Adipocyte (in vitro differentiated cells): ENCODE results near the gene BCL7A.
"Not testable (repeated sequence)": the region's sequence is repeated elsewhere in the genome, so short reads cannot be mapped to it uniquely, and the experiment has no call there.

Experiments used
- DNase-seq: peaks from one replicate; pipeline ENCODE4 v3.0.0-alpha.2; 2015; ENCODE audit warnings: low read depth
- H3K27me3 ChIP-seq: replicated peaks from 2 replicates; pipeline ENCODE4 v1.7.0; 2013; ENCODE audit warnings: mild to moderate bottlenecking, low read length, moderate library complexity; ENCODE audit not compliant: control insufficient read depth, insufficient read depth
- H3K36me3 ChIP-seq: 2 replicates; pipeline ENCODE4 v1.7.0; 2013; ENCODE audit warnings: low read length, mild to moderate bottlenecking, moderate library complexity; ENCODE audit not compliant: control insufficient read depth, insufficient read depth, severe bottlenecking
- H3K4me1 ChIP-seq: 2 replicates; pipeline ENCODE4 v1.7.0; 2013; ENCODE audit warnings: mild to moderate bottlenecking, low read length, moderate library complexity; ENCODE audit not compliant: control insufficient read depth, insufficient read depth
- H3K4me3 ChIP-seq: 2 replicates; pipeline ENCODE4 v1.7.0; 2013; ENCODE audit warnings: mild to moderate bottlenecking, low read length, moderate library complexity
- H3K9ac ChIP-seq: 2 replicates; pipeline ENCODE4 v1.7.0; 2013; ENCODE audit warnings: mild to moderate bottlenecking, low read length, moderate library complexity
- H3K9me3 ChIP-seq: 2 replicates; pipeline ENCODE4 v1.7.0; 2013; ENCODE audit warnings: mild to moderate bottlenecking, low read length, moderate library complexity; ENCODE audit not compliant: control insufficient read depth

Gene BCL7A

DNA sequence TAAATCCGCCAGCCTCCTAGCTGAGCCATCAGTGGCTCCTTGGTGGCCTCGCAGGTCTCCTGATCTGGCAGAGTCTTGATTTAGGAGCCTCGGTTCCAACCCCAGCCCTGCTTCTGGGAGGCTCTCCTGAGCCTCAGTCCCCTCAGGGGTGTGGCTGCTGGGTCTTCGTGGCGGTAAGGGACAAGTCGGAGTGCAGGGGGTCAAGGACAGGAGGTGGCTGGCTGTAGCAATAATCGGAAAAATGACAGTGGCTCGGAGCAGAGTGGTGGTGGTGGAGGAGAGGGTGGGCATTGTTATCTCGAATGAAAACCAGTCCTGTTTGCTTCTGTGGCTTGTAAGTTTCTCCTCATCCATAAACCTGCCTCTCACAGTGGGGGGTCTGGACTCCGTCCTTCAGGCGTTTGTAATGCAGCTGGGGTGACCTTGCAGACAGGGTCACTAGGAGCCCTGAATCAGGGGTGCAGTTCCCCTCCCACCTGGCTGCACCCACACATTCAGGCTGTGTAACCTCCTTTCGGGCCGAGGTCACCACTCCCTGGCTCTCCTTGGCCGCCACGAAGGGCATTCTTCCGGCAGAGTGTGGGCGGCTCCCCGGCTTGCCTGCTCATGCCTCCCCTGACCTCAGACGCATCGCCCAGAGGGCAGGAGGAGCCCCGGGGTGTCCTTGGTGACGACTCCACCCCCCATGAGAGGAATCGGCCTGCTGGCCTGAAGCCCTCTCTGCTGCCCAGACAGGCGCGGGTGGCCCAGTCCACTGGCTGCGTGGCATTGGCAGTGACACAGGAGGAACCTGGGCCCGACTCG, 8.1 kb downstream of the BCL7A start:
- Histone ChIP-seq H3K36me3 (no peaks in the 10 kb centered on the region), H3K4me3 (no peak overlapping the region), H3K27me3 (no peaks in the 10 kb centered on the region), H3K9ac (no peak overlapping the region), H3K4me1 (no peaks in the 10 kb centered on the region), H3K9me3 (no peaks in the 10 kb centered on the region)
- DNase-seq = no peak

- Histone ChIP-seq H3K4me3 (no peak overlapping the region), H3K9me3 (no peaks in the 10 kb centered on the region), H3K36me3 (no peaks in the 10 kb centered on the region), H3K27me3 (no peaks in the 10 kb centered on the region), H3K9ac (no peak overlapping the region), H3K4me1 (no peaks in the 10 kb centered on the region)
- no peak for DNase-seq
These were observed 8.8 kb downstream of the BCL7A start for GRCh38 chr12:122030424-122031035.

DNA sequence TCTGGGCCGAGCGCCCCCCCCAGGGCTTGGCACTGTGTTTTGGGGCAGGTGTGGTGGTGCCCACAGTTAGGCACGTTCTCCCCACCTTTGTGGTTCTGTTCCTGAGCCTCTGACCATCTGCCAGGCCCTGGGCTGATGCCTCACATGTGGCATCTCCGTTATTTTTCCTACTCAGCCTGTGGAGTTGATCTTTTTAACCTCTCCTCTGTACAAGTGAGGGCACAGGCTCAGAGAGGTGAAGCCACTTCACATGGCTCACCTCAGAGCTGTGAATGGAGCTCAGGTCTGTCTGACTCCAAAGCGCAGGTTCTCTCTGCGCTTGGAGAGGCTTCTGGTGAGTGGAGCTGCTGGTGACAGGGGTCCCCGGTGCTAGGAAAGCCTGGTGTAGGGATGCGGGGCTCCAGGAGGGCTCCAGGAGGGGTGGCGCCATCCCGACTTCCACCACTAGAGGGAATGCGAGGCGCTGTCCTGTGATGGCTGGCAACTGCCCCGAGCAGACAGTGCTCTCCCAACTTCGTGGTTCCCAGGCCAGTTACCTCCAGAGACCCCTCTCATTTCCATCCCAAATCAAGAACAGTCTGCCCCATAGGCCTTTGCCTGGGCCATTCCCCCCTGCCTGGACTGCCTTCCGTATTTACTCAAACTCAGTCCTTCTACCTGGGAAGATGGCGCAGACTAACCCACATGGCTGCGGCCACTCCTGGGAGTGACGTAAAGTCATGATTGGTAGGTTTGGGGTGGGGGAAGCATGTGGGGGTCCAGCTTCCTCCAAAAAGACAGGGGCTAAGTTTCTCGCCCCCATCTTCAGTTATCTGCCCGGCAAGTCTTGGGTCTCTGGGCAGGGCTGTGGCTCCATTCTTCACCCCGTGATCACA, 9.9 kb downstream of the BCL7A start:
- Histone ChIP-seq H3K27me3 (no peaks in the 10 kb centered on the region), H3K9me3 (no peaks in the 10 kb centered on the region), H3K9ac (no peak overlapping the region), H3K36me3 (no peaks in the 10 kb centered on the region), H3K4me3 (no peak overlapping the region), H3K4me1 (no peaks in the 10 kb centered on the region)
- peak; percentile 44 for DNase-seq

DNA sequence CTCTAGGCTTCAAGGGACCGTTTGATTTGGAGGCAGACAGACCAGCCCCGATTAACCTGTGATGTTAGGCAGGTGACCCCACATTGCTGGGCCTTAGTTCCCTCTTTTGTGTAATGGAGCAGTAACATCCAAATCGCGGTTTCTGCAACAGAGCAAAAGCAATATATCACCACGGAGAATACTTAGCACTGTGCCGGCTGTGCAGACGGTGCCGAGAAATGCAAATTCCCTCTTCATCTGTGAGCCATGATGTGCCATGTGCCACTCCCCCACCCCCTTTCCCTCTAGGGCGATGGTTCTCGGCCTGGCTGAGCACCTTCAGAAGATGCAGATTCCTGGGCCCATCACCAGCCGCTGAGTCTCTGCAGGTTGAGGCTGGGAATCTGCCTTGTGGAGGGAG, 10.9 kb downstream of the BCL7A start:
- H3K4me1 ChIP-seq = no peaks in the 10 kb centered on the region
- DNase-seq = no peak
- no peak overlapping the region for H3K4me3 ChIP-seq
- no peaks in the 10 kb centered on the region for H3K27me3 ChIP-seq
- H3K9me3 ChIP-seq = no peaks in the 10 kb centered on the region
- H3K36me3 ChIP-seq = no peaks in the 10 kb centered on the region
- no peak overlapping the region for H3K9ac ChIP-seq

- H3K4me3 ChIP-seq = no peak overlapping the region
- no peaks in the 10 kb centered on the region for H3K36me3 ChIP-seq
- DNase-seq = no peak
These were observed 13.6 kb downstream of the BCL7A start for GRCh38 chr12:122035292-122035691.

DNA sequence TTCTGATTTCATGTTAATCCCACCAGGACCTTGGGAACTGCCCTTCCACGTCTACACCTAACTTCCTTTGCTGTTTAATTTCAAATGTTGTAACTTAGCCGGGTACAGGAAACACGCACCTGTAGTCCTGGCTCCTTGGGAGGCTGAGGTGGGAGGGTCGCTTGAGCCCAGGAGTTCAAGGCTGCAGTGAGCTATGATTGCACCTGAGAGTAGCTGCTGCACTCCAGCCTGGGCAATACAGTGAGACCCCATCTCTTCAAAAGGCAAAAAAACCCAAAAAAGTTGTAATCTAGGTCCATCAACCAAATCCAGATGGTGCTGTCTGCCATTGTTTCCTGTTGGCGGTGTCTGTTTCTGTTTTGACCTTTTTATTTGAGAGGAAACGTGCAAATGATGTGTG, 14.5 kb downstream of the BCL7A start:
- no peaks in the 10 kb centered on the region for H3K27me3 ChIP-seq
- no peak overlapping the region for H3K9ac ChIP-seq
- no peaks in the 10 kb centered on the region for H3K4me1 ChIP-seq
- DNase-seq = no peak
- H3K36me3 ChIP-seq = no peaks in the 10 kb centered on the region
- H3K9me3 ChIP-seq = no peaks in the 10 kb centered on the region
- H3K4me3 ChIP-seq = no peak overlapping the region

More at GRCh38 chr12:122035292-122035691, 13.6 kb downstream of the BCL7A start:
- no peaks in the 10 kb centered on the region for H3K27me3 ChIP-seq
- no peaks in the 10 kb centered on the region for H3K4me1 ChIP-seq
- no peaks in the 10 kb centered on the region for H3K9me3 ChIP-seq
- H3K9ac ChIP-seq = no peak overlapping the region

DNA sequence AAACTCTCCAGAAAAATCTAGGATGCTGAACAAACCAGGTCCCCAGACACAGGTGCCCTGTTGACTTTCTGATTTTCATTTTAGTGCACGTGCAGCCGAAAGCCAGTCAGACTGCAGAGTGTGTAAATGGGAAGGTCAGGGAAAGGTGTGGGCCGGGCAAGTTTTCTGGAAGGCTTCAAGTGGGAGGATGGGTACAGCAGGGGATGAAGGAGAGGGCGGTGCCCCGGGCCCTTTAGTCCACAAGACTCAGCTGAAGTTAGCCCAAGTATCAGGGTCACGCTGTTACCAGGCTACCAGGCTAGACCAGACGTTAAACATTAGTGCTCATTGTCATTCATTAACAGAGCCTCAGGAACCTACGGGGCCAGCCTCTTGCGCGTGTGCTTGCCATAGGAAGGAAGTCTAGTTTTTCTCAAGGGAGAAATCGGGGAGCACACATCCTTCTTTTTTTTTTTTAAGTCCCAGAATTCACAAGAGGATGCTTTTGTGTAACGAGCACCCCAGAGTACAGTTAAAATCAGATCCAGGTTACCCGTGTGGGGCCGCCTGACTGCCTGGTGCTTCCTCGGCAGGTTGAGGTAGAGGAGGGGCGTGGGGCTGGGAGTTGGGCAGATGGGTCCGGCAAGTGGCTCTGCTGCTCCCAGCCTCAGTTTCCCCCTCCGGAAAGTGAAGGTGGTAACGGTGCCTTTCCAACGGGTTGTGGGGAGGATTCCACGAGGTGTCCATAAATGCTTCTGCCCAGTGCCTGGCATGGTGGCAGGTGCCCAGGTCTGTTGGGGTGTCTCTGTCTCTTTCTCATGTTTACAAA, 19.1 kb downstream of the BCL7A start:
- Histone ChIP-seq H3K9me3 (no peaks in the 10 kb centered on the region), H3K36me3 (peaks cover 3% of the 10 kb centered on the region), H3K4me3 (no peak overlapping the region), H3K27me3 (no peaks in the 10 kb centered on the region), H3K9ac (no peak overlapping the region), H3K4me1 (no peaks in the 10 kb centered on the region)
- DNase-seq = no peak

GRCh38 chr12:122041458-122041857, 19.8 kb downstream of the BCL7A start:
- DNase-seq, H3K9ac ChIP-seq, H3K4me3 ChIP-seq, H3K27me3 ChIP-seq, H3K4me1 ChIP-seq, H3K36me3 ChIP-seq, H3K9me3 ChIP-seq: not testable (repeated sequence)

GRCh38 chr12:122042910-122043309, 21.2 kb downstream of the BCL7A start:
- no peak overlapping the region for H3K9ac ChIP-seq
- DNase-seq = no peak
- H3K9me3 ChIP-seq = no peaks in the 10 kb centered on the region
- no peak overlapping the region for H3K4me3 ChIP-seq
- H3K4me1 ChIP-seq = no peaks in the 10 kb centered on the region
- H3K27me3 ChIP-seq = no peaks in the 10 kb centered on the region
- H3K36me3 ChIP-seq = peaks cover 3% of the 10 kb centered on the region

GRCh38 chr12:122043476-122043875, 21.8 kb downstream of the BCL7A start:
- Histone ChIP-seq H3K27me3 (no peaks in the 10 kb centered on the region), H3K4me1 (no peaks in the 10 kb centered on the region), H3K9me3 (no peaks in the 10 kb centered on the region), H3K36me3 (peaks cover 3% of the 10 kb centered on the region), H3K4me3 (no peak overlapping the region), H3K9ac (no peak overlapping the region)
- no peak for DNase-seq
